Left ventricle myocardium inferior (tissue), 1 donor: ENCODE measurements around the gene MAP4K3. TPM values are rescaled to one million over a fixed set of nuclear protein-coding genes. Genes with fewer than 3 reads are reported as not detected.
A peak's percentile ranks its signal among the peaks of the same experiment; 100 is the strongest.

Source experiments
- DNase-seq: peaks from one replicate; pipeline ENCODE4 v3.0.0-alpha.2; 2020
- H3K27ac ChIP-seq: fragments of 200-600 bp; replicated peaks from 2 replicates; pipeline ENCODE4 v1.8.0; 2021
- H3K27me3 ChIP-seq: fragments of 200-600 bp; 2 replicates; pipeline ENCODE4 v1.8.0; 2021; ENCODE audit warnings: low read depth
- H3K36me3 ChIP-seq: fragments of 200-600 bp; 2 replicates; pipeline ENCODE4 v1.8.0; 2021
- H3K4me1 ChIP-seq: fragments of 200-600 bp; 2 replicates; pipeline ENCODE4 v1.8.0; 2021
- H3K4me3 ChIP-seq: fragments of 200-600 bp; 2 replicates; pipeline ENCODE4 v1.8.0; 2021; ENCODE audit warnings: mild to moderate bottlenecking, moderate library complexity
- H3K9me3 ChIP-seq: fragments of 200-600 bp; replicated peaks from 2 replicates; pipeline ENCODE4 v1.8.0; 2021
- CTCF ChIP-seq: fragments of 200-600 bp; IDR thresholded peaks from 2 replicates; pipeline ENCODE4 v1.8.0; 2021; ENCODE audit warnings: antibody characterized with exemption, mild to moderate bottlenecking, borderline replicate concordance
- intact Hi-C: fragments of 100-400 bp; cut with micrococcal nuclease; formaldehyde crosslinking; loops from one replicate; pipeline ENCODE4 v1.11.0; 2022
- total RNA-seq: library from RNA; stranded (reverse); fragmentation: NEBNext Ultra II Directional; extraction: Animal tissue kit (Norgen Biotek cat#: 25700); gene quantifications from one replicate; pipeline ENCODE4 v1.2.1, GENCODE V29; 2021
- donor health status: DM: no; HTN: yes; CAD: no; lungs with severe emphysema.

The MAP4K3 gene
- total RNA-seq, 1 donor from 2014 or later, result 37.1 TPM

DNA sequence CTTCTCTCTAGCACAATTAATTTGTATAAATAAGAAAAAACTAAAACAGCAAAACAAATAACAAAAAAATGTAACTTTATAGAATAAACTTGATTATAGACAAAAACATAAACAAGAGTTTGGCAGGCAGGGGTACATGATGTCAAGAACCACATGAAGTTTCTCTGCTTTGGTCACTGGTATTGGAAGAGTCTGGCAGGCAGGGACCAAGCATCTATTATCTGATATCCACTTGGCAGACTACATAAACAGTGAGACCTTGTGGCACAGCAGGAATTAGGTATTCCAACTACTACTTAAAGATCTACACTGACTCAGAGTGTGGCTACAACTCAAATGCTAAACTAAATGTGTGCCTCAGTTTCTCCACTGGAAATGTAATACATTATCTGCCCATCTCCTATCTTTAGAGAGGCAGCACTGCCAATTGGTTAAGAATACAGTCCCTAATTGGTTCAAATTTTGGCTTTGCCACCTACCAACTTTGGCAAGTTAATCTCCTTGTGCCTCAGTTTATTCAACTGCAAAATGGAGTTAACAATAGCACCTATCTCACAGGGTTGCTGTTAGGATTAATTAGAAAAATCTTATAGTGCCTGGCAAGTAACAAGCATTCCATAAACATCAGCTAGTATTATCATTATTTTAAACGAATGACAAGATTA is 2.7 kb downstream of the MAP4K3 start:
- intact Hi-C loops, result no loop called here
- DNase-seq, result no peak
- no peaks in the 10 kb centered on the region for H3K36me3 ChIP-seq
- H3K4me3 ChIP-seq, result peak overlapping the region; percentile 95
- H3K27me3 ChIP-seq, result no peaks in the 10 kb centered on the region
- peaks cover 93% of the 10 kb centered on the region for H3K4me1 ChIP-seq
- TF ChIP-seq CTCF, result no peak
- peak overlapping the region; percentile 99 for H3K27ac ChIP-seq
- no peaks in the 10 kb centered on the region for H3K9me3 ChIP-seq

- DNase-seq, result no peak
- peak overlapping the region; percentile 99 for H3K27ac ChIP-seq
- no peak for TF ChIP-seq CTCF
- H3K9me3 ChIP-seq, result no peaks in the 10 kb centered on the region
- no peaks in the 10 kb centered on the region for H3K27me3 ChIP-seq
- intact Hi-C loops, result no loop called here
- peaks cover 88% of the 10 kb centered on the region for H3K4me1 ChIP-seq
- H3K36me3 ChIP-seq, result no peaks in the 10 kb centered on the region
- H3K4me3 ChIP-seq, result peak overlapping the region; percentile 95
These were observed 3.4 kb downstream of the MAP4K3 start for GRCh38 chr2:39433586-39434195.

DNA sequence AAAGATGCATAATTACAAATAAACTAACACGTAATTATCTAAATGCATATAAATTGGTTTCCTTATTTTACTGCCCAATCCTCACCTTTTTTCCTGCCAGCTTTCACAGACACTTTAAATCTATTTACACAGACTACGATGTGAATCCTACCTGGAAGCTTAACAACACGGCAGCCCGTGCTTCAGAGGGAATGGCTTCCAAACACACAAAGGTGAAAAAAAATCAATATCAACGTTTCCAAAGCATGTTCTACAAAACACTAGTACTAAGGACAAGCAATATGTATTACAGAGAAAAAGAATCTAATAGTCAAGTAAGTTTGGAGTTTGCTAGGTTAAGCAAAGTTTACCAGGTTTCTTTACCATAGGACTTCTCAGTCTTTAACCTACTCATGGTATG is 4.4 kb downstream of the MAP4K3 start:
- Histone ChIP-seq H3K36me3 (no peaks in the 10 kb centered on the region), H3K9me3 (no peaks in the 10 kb centered on the region), H3K4me3 (no peak overlapping the region), H3K4me1 (peaks cover 82% of the 10 kb centered on the region), H3K27me3 (no peaks in the 10 kb centered on the region), H3K27ac (peak overlapping the region; percentile 99)
- no peak for TF ChIP-seq CTCF
- DNase-seq, result no peak
- intact Hi-C loops, result no loop called here

DNA sequence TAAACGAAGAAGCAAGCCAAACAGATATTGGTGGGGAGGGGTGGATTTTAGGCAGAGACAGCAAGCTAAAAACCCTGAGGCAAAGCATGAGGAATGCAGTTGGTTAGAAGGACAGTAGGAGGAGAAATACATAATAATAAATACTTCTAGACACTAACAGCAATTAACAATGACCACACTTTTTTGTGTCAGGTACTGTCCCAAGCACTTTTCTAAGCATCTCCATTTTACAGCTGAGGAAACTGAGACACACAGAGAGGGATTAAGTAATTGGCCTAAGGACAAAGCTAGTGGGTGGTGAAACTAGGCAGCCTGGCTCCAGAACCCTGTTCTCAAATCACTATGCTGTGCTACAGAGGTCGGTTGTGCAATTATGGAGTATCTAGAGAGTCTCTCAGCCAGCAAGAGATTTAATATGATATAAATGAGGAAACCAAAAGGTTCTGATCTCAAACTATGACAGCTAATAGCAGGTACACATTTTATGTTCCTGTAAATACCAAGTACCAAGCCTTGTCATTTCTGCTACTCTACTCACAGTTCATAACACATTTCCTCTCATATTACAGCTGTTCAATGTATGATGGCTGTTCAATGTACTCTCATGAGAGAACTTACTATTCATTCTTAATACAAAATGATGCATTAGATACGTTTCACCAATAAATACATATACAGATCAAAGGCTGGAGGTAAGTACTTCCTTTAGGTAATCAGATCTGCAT is 5.3 kb downstream of the MAP4K3 start:
- H3K4me1 ChIP-seq, result peaks cover 85% of the 10 kb centered on the region
- TF ChIP-seq CTCF, result no peak

GRCh38 chr2:39429746-39430145 is 7.3 kb downstream of the MAP4K3 start:
- H3K4me3 ChIP-seq, result no peak overlapping the region
- H3K27ac ChIP-seq, result no peak overlapping the region
- intact Hi-C loops, result no loop called here
- no peaks in the 10 kb centered on the region for H3K36me3 ChIP-seq
- DNase-seq, result no peak
- TF ChIP-seq CTCF, result no peak
- no peaks in the 10 kb centered on the region for H3K27me3 ChIP-seq
- no peaks in the 10 kb centered on the region for H3K9me3 ChIP-seq
- peaks cover 90% of the 10 kb centered on the region for H3K4me1 ChIP-seq

More for the DNA sequence above, 5.3 kb downstream of the MAP4K3 start:
- H3K4me3 ChIP-seq, result no peak overlapping the region
- intact Hi-C loops, result no loop called here
- H3K27me3 ChIP-seq, result no peaks in the 10 kb centered on the region
- H3K27ac ChIP-seq, result peak overlapping the region; percentile 99
- no peak for DNase-seq
- H3K36me3 ChIP-seq, result no peaks in the 10 kb centered on the region
- H3K9me3 ChIP-seq, result no peaks in the 10 kb centered on the region
